Vagina (tissue), 2 donors: Measurements from ENCODE around the gene BTRC.

Experiments used
- POLR2A ChIP-seq, 2 donors: fragments of 450-650 bp; IDR thresholded peaks; one replicate each; pipeline ENCODE4 v1.6.1; 2017; ENCODE audit warnings: antibody characterized with exemption in 2 of 2, mild to moderate bottlenecking in 2 of 2, moderate library complexity in 2 of 2
- POLR2AphosphoS5 ChIP-seq, 2 donors: sonication (generic); formaldehyde crosslinking; IDR thresholded peaks; one replicate each; pipeline ENCODE4 v1.9.0; 2017; ENCODE audit warnings: antibody characterized with exemption in 2 of 2, mild to moderate bottlenecking in 2 of 2, low read depth in 1 of 2; ENCODE audit not compliant: insufficient read depth in 1 of 2
- TF ChIP-seq, protein P1 (sequence below), 3 experiments: fragments of 450-650 bp in 2 of 3; fragments of 200-600 bp in 1 of 3; sonication (generic) in 1 of 3; IDR thresholded peaks; one replicate each; pipeline ENCODE4 v1.5.1; 2017 to 2019; ENCODE audit warnings: antibody characterized with exemption in 3 of 3, mild to moderate bottlenecking in 2 of 3, moderate library complexity in 2 of 3

DNA sequence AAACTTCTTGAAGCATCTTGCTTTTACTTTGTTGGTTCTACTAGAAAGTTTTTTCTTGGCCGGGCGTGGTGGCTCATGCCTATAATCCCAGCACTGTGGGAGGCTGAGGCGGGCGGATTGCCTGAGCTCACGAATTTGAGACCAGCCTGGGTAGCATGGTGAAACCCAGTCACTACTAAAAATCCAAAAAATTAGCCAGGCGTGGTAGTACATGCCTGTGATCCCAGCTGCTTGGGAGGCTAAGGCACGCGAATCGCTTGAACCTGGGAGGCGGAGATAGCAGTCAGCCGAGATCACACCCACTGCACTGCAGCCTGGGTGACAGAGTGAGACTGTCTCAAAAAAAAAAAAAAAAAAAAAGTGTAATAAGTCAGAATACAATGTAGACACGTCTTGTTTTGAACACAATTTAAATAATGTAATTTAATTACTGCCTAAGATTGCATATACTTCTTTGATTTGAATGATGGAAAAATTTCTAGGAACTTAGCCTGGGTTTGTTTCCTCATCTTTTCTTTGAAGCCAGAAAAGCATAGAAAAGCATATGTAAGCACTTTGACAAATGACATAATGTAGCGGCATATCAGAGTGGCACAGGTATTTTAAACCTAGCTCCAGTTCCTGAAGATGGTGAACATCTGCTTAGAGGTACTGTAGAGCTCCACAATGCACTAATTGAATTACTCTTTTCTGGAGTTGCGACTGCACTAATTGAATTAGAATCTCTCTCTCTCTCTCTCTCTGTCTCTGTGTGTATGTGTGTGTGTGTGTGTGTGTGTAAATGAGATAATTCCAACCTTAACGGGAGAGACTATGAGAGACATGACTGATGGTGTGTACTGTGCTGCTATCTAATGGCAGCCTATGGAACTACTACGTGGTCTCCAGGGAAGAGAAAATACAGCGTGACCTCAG, 87.8 kb downstream of the BTRC start:
- TF ChIP-seq, protein P1, sequence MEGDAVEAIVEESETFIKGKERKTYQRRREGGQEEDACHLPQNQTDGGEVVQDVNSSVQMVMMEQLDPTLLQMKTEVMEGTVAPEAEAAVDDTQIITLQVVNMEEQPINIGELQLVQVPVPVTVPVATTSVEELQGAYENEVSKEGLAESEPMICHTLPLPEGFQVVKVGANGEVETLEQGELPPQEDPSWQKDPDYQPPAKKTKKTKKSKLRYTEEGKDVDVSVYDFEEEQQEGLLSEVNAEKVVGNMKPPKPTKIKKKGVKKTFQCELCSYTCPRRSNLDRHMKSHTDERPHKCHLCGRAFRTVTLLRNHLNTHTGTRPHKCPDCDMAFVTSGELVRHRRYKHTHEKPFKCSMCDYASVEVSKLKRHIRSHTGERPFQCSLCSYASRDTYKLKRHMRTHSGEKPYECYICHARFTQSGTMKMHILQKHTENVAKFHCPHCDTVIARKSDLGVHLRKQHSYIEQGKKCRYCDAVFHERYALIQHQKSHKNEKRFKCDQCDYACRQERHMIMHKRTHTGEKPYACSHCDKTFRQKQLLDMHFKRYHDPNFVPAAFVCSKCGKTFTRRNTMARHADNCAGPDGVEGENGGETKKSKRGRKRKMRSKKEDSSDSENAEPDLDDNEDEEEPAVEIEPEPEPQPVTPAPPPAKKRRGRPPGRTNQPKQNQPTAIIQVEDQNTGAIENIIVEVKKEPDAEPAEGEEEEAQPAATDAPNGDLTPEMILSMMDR (IDR thresholded peaks at IDR 0.05) = peak in 1 of 3 experiments; percentile 20
- TF ChIP-seq POLR2A (IDR thresholded peaks at IDR 0.05) (no peak), POLR2AphosphoS5 (IDR thresholded peaks at IDR 0.05; ENCODE audit: insufficient read depth in 1 of 2, low read depth in 1 of 2) (no peak)
